GM21825 (cell line): Measurements from ENCODE around the gene KPNB1.

Experiments
- ATAC-seq: cut with Tn5 transposase; IDR thresholded peaks from one replicate; pipeline ENCODE4 v1.9.1; 2021; ENCODE audit warnings: mild to moderate bottlenecking, moderate library complexity; ENCODE audit not compliant: unreplicated experiment

The KPNB1 gene

GRCh38 chr17:47708864-47709541, 59.3 kb downstream of the KPNB1 start:
- ATAC-seq = no peak

GRCh38 chr17:47709594-47709993, 59.9 kb downstream of the KPNB1 start:
- ATAC-seq = no peak

- no peak for ATAC-seq
Observed at GRCh38 chr17:47711366-47712099, 61.8 kb downstream of the KPNB1 start.

GRCh38 chr17:47712330-47713023, 62.8 kb downstream of the KPNB1 start:
- ATAC-seq = no peak

GRCh38 chr17:47713980-47714700, 64.4 kb downstream of the KPNB1 start:
- ATAC-seq = no peak

GRCh38 chr17:47714773-47715396, 65.2 kb downstream of the KPNB1 start:
- no peak for ATAC-seq

- no peak for ATAC-seq
Observed at GRCh38 chr17:47715669-47716325, 66.1 kb downstream of the KPNB1 start.

GRCh38 chr17:47716375-47716774, 66.7 kb downstream of the KPNB1 start:
- ATAC-seq = no peak

- no peak for ATAC-seq
Observed at GRCh38 chr17:47717261-47717697, 67.6 kb downstream of the KPNB1 start.

GRCh38 chr17:47717979-47718621, 68.4 kb downstream of the KPNB1 start:
- ATAC-seq = no peak

- no peak for ATAC-seq
Observed at GRCh38 chr17:47718634-47719405, 69.1 kb downstream of the KPNB1 start.

GRCh38 chr17:47719411-47720152, 69.9 kb downstream of the KPNB1 start:
- ATAC-seq = no peak

GRCh38 chr17:47720196-47720595, 70.5 kb downstream of the KPNB1 start:
- no peak for ATAC-seq

GRCh38 chr17:47720754-47721533, 71.2 kb downstream of the KPNB1 start:
- ATAC-seq = peak; percentile 33

GRCh38 chr17:47721725-47722124, 72.0 kb downstream of the KPNB1 start:
- ATAC-seq = no peak

- no peak for ATAC-seq
Observed at GRCh38 chr17:47724705-47725104, 75.0 kb downstream of the KPNB1 start.

GRCh38 chr17:47725446-47726111, 75.9 kb downstream of the KPNB1 start:
- ATAC-seq = no peak
